T47D (cell line): Measurements from ENCODE around the gene PRR12.

ENCODE experiments used
- DNase-seq, 2 experiments: peaks; one replicate each; pipeline versions ENCODE4 v3.0.0 to v3.0.0-alpha.2; 2011 to 2012; ENCODE audit warnings: low read depth in 1 of 2, low spot score in 1 of 2
- JUND ChIP-seq: IDR thresholded peaks from 2 replicates; pipeline ENCODE4 v1.6.1; 2012; ENCODE audit warnings: low read depth
- in situ Hi-C: cut with HindIII; loops from 2 replicates; pipeline ENCODE4 v1.10.0; 2016; ENCODE audit warnings: low sequenced_read_pairs, low pct_unique_long_range_greater_than_20kb

PRR12 gene

GRCh38 chr19:49640113-49640898, 49.3 kb downstream of the PRR12 start, which contains the start of gene RRAS:
TSS of gene RRAS (minus strand) at chr19:49640143. CDS start at chr19:49640098, 45 bp downstream.
- in situ Hi-C loops = no loop called here
- peak; percentile 87 to 99 for DNase-seq
- TF ChIP-seq JUND = peak; percentile 67

GRCh38 chr19:49641688-49642491, 50.9 kb downstream of the PRR12 start, which contains the start of gene SCAF1:
TSS of gene SCAF1 (plus strand) at chr19:49642209. CDS start at chr19:49645027, 2,818 bp downstream.
- in situ Hi-C loops = no loop called here
- no peak for TF ChIP-seq JUND
- DNase-seq = peak; percentile 82 to 99

GRCh38 chr19:49642492-49643035, 51.6 kb downstream of the PRR12 start:
- DNase-seq = no peak
- in situ Hi-C loops = no loop called here
- no peak for TF ChIP-seq JUND

- TF ChIP-seq JUND = no peak
- in situ Hi-C loops = no loop called here
- DNase-seq = no peak
Observed at GRCh38 chr19:49643466-49643865, 52.5 kb downstream of the PRR12 start.

GRCh38 chr19:49645592-49645991, 54.6 kb downstream of the PRR12 start:
- DNase-seq = no peak
- in situ Hi-C loops = no loop called here
- TF ChIP-seq JUND = no peak

- DNase-seq = no peak
- in situ Hi-C loops = no loop called here
- no peak for TF ChIP-seq JUND
Observed at GRCh38 chr19:49645995-49646394, 55.0 kb downstream of the PRR12 start.

- DNase-seq = no peak
- in situ Hi-C loops = no loop called here
- TF ChIP-seq JUND = no peak
Observed at GRCh38 chr19:49646586-49646985, 55.6 kb downstream of the PRR12 start.

GRCh38 chr19:49651029-49651819, 60.2 kb downstream of the PRR12 start:
- no peak for DNase-seq
- in situ Hi-C loops = no loop called here
- no peak for TF ChIP-seq JUND

GRCh38 chr19:49651820-49652550, 61.0 kb downstream of the PRR12 start:
- in situ Hi-C loops = no loop called here
- no peak for TF ChIP-seq JUND
- no peak for DNase-seq

GRCh38 chr19:49652551-49653465, 61.8 kb downstream of the PRR12 start:
- in situ Hi-C loops = no loop called here

GRCh38 chr19:49653466-49653806, 62.5 kb downstream of the PRR12 start:
- in situ Hi-C loops = no loop called here

More at GRCh38 chr19:49652551-49653465, 61.8 kb downstream of the PRR12 start:
- no peak for TF ChIP-seq JUND
- no peak for DNase-seq

More at GRCh38 chr19:49653466-49653806, 62.5 kb downstream of the PRR12 start:
- TF ChIP-seq JUND = no peak
- no peak for DNase-seq
